ENCODE results near the gene ASB3.
"Not testable (repeated sequence)": the region's sequence is repeated elsewhere in the genome, so short reads cannot be mapped to it uniquely, and the experiment has no call there.

ASB3 gene

DNA sequence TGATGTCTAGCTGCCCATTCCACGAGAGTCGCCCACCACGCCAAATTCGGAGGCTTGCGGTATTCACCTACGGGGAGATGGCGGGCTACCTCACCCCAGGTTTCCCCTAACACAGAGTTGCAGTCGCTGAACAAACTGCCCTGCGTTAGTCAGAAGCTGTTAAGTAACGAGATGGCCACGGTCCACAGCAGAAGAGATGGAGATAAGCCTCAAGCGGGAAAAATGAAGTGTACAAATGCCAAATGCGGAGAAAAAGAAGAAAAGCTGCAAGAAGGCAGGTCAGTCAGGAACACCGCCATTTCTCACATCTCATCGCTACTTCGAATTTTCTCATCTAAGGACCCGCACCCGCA, 425 bp downstream of the ASB3 start:
- no peak for DNase-seq (ENCODE audit: low read depth in 2 of 2, low spot score in 1 of 2)

DNA sequence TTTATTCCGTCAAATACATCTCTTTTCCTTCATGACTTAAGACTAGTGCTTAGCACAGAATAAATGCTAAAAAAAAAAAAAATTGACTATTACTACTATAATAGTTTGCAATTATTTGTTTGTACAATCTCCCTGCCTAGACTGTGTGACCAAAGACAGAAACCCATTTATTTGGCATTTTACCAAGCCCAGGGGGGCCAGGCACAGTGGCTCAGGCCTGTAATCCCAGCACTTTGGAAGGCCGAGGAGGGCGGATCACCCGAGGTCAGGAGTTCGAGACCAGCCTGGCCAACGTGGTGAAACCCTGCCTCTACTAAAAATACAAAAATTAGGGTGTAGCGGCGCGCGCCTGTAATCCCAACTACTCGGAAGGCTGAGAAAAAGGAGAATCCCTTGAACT, 1.4 kb downstream of the ASB3 start:
- DNase-seq (ENCODE audit: low read depth in 2 of 2, low spot score in 1 of 2): no peak

DNA sequence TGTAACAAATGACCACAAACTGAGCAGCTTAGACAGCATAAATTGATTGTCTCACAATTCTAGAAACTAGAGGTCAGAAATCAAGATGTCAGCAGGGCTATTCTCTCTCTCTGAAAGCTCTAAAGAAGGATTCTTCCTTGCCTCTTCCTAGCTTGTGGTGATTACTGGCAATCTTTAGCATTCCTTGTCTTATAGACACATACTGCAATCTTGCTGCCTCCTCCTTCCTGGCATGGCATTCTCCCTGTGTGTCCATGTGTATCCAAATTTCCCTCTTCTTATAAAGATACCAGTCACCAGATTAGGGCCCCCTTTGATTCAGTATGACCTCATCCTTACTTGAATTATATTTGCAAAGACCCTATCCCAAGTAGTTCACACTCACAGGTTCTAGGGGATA, 2.3 kb downstream of the ASB3 start:
- no peak for DNase-seq (ENCODE audit: low read depth in 2 of 2, low spot score in 1 of 2)

DNA sequence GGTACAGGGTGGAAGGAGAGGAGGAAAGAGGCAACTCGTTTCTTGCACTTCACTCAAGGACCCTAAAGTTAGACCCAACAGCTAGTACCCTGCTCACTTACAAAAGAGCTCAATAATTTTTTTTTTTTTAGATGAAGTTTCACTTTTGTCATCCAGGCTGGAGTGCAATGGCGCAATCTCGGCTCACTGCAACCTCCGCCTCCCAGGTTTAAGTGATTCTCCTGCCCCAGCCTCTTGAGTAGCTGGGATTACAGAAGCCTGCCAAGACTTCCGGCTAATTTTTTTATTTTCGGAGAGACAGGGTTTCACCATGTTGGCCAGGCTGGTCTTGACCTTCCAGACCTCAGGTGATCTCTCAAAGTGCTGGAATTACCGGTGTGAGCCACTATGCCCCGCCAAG, 4.1 kb downstream of the ASB3 start:
- no peak for DNase-seq (ENCODE audit: low read depth in 2 of 2, low spot score in 1 of 2)

DNA sequence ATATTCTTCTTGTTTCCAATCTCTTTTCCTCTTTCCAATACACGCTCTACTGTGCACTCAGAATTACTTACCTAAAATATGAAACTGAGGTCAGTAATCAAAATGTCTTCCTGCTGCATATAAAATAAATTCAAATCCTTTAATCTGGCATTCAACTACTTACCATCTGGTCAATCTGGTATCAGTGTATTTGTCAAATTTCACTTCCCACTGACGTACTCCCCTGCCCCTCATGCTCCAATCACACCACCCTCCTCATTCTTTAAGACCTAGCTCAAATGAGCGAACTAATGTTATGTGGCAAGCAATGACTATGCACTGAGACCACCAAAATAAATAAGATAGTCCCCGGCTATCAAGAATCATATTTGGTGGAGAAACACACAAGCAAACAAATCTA, 6.7 kb downstream of the ASB3 start:
- no peak for DNase-seq (ENCODE audit: low read depth in 2 of 2, low spot score in 1 of 2)

DNA sequence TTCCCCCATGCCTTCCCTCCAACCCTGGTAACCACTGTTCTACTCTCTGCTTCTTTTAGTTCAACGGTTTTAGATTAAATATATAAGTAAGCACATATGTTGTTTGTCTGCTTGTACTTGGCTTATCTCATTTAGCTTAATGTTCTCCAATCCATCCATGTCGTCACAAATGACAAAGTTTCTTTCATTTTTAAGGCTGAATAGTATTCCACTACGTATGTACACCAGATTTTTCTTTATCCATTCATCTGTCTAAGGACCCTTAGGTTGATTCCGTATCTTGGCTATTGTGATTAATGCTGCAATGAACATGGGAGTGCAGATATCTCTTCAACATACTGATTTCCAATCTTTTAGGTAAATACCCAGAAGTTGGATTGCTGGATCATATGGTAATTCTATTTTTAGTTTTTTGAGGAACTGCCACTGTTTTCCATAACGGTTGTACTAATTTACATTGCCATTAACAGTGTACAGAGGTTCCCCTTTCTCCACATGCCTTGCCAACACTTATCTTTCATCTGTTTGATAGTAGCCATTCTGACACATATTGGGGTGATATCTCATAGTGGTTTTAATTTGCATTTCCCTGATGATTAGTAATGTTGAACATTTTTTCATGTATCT, 8.1 kb downstream of the ASB3 start:
- DNase-seq (ENCODE audit: low read depth in 2 of 2, low spot score in 1 of 2): no peak

DNA sequence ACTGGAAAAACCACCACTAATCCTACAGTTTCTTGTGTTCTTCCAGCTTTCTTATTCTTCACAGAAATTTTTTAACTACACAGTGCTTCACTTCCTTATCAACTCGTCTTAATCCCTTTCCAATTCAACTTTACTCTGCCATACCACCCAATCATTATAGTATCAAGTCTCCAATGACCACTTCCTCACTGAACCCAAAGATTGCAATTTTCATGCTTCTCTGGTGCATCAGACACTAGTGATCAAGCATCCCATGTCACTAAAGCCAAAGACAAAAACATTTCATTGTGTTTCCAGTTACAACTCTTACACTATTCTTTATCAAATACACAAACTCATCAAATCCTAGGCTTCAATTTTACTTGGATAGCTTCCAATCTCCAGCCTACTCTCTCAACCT, 9.6 kb downstream of the ASB3 start:
- DNase-seq (ENCODE audit: low read depth in 2 of 2, low spot score in 1 of 2): no peak

DNA sequence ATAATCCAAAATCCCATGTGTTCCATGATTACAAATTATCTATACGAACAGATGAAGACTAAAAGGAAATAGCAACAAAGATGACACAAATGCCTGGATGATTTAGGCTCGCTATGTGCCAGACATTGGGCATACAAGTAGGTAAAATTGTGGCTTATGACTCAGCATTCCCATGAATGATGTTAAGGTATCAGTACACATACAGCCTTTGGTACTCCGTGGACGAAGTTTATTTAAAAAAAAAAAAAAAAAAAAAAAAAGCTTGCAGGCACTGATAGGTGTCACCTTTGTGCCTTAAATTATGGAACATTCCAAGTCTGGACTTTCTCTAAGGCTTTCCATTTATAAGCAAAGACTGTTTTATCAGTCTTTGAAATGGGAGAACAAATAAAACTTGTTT, 16.5 kb downstream of the ASB3 start:
- DNase-seq (ENCODE audit: low read depth in 2 of 2, low spot score in 1 of 2): no peak

DNA sequence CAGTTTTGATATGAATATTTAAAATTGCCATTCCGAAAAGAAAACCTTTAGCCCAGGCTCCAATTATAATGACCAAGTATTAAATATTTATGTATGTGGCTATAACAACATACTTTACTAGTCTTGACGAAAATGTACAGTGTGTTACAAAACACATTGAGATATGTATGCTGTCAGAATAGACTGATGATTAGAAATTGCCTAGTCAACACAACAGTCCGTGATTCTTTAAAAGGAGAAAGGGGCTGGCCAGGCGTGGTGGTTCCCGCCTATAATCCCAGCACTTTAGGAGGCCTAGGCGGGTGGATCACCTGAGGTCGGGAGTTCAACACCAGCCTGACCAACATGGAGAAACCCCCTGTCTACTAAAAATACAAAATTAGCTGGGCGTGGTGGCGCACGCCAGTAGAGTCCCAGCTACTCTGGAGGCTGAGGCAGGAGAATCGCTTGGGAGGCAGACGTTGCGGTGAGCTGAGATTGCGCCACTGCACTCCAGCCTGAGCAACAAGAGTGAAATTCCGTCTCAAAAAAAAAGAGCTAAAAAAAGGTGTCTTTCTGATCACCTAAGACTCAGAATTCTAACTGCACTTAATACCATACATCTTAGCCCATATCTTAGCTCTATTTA, 17.3 kb downstream of the ASB3 start:
- DNase-seq (ENCODE audit: low read depth in 2 of 2, low spot score in 1 of 2): no peak

DNA sequence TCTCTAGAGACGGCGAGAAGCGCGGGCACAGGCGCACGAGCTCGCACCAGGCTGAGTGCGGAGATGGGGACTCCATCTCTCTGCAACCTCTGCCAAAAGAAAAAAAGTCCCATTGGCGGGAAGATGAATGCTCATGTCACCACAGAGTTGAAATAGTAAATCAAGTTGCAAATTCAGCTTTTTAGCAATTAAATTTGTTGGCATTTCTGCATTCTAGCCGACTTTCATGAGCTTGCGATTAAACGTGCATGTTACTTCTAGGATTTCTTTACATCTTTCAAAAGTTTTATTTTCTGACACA, 18.6 kb downstream of the ASB3 start:
- no peak for DNase-seq (ENCODE audit: low read depth in 2 of 2, low spot score in 1 of 2)

DNA sequence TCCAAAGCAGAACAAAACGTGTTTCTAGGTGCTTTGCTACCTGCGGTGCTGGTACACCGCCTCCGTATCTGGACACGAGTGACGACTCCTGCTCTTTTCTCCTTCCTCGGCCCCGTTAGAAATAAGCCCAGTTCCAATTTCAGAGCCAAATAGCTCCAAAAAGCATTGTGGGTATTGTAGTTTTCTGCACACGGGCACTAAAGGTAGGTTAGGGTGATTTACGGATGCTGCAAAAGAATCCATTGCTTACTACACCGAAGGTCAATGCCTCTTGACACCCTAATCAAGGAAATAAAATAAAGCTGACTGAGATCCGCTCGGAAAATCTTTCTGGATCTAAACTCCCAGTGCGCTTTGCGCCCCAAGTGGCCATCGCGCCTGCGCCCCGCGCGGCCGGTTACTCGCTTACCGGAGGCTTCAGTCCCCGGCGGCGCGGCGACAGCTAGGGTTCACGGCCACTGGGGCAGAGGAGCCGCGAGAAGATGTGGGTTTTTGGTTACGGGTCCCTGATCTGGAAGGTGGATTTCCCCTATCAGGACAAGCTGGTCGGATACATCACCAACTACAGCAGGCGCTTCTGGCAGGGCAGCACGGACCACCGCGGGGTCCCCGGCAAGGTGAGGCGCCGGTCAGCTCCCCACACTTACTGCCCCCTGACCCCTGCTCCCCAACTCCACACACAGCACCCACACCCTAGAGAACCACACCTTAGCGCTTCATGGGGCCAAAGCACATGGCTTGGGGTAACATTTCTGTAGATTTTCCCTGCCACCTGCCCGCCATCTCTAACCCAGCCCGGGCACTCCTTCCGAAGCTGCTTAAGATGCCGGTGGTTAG, 19.1 kb downstream of the ASB3 start, which contains the start of gene CHAC2:
Gene CHAC2, plus strand, starts transcription at position 400 of the 837 bp plus-strand sequence. Its CDS starts 83 bp downstream, at position 483.
- peak; percentile 57 for DNase-seq (ENCODE audit: low read depth in 2 of 2, low spot score in 1 of 2)

DNA sequence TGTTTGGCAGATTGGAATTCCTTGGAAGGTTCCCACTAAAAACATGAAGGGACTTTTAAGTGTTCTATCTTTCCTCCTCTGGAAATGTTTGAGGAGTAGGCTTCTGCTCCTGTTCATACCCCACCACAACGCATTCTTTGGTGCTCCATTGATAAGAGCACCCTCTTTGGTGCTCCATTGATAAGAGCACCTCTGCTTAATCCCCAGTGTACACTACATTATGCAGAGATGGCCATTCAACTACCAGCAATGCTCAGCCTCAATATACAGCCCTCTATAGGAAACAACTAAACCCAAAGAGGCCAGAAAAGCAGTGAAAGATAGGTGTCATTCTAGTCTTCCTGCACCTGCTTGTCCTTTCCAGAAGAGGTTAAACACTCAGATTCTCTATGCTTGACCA, 21.0 kb downstream of the ASB3 start:
- no peak for DNase-seq (ENCODE audit: low read depth in 2 of 2, low spot score in 1 of 2)

DNA sequence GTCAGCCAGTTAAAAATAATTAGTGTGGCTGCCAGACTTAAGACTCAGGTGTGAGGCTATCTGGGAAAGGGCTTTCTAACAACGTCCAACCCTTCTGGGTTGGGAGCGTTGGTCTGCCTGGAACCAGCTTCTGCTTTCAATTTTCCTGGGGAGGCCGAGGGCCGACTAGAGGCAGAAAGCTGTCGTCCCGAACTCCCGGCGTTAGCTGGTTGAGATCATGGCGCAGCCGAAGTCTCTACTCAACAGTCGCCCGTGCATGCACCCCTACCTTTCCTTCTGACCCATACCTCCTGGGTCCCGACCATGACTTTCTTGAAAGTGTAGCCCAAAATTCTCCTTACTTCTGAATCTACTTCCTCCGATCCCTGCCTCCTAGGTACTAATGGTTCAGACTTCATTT, 29.5 kb downstream of the ASB3 start:
- not testable (repeated sequence) for DNase-seq (ENCODE audit: low read depth in 2 of 2, low spot score in 1 of 2)

DNA sequence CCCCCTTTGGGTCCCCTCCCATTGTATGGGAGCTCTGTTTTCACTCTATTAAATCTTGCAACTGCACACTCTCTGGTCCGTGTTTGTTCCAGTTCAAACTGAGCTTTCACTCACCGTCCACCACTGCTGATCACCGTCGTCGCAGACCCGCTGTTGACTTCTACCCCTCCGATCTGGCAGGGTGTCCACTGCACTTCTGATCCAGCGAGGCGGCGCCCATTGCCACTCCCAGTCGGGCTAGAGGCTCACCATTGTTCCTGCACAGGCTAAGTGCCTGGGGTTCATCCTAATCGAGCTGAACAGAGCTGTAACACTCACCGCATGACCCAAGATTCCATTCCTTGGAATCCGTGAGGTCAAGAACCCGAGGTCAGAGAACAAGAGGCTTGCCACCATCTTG, 30.1 kb downstream of the ASB3 start:
- DNase-seq (ENCODE audit: low read depth in 2 of 2, low spot score in 1 of 2): no peak

DNA sequence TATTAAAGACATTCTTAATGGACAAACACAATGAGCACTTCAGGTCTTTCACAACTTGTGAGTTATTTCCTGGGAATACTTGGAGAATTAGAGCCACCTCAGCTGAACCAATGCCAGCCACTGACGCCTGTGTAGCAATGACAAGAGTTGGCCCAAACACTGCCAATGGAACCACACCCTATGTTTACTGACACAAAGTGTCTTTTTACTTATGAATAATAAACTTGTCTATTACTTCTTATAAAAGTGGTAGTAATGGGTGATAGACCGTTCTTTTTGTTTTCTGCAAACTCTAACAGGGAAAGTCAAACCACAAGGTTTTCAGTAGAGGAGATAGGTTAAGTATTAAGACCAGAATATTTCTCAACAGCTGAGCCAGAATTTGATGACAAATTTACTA, 31.6 kb downstream of the ASB3 start:
- DNase-seq (ENCODE audit: low read depth in 2 of 2, low spot score in 1 of 2): no peak

DNA sequence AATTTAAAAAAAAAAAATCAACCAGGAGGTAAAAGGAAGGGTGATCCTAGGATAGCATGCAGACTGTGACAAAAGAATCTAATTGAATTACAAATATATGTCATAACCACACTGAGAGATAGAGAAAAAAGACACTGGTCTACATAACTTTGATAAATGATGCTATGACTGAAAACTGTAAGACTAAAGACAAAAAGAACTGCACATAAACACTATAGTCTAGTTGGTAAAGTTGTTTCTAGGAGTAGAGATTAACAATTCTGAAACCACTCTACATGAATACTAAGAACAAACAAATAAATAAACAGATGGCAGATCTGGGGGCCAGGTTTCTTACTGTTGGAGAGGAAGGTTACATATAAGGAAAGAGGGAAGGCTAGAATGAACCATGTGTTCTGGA, 33.7 kb downstream of the ASB3 start:
- DNase-seq (ENCODE audit: low read depth in 2 of 2, low spot score in 1 of 2): no peak

DNA sequence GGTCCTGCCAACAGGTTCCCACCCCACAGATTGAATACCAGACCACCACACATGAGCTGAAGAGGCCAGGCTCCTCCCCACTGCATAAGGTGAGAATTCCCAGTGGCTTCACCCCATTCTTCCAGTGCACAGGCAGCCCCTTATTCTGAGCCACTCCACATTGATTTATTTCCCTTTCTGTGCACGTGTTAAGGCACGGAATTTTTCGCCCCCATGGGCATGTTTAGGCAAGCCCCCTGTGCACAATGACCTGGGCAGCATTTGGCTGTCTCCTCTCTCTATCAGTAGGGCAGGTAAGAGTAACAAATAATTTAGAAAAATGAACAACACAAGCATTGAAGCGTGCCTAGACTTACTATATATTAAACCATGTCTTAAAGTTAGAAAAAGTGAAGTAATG, 34.4 kb downstream of the ASB3 start:
- DNase-seq (ENCODE audit: low read depth in 2 of 2, low spot score in 1 of 2): no peak

DNA sequence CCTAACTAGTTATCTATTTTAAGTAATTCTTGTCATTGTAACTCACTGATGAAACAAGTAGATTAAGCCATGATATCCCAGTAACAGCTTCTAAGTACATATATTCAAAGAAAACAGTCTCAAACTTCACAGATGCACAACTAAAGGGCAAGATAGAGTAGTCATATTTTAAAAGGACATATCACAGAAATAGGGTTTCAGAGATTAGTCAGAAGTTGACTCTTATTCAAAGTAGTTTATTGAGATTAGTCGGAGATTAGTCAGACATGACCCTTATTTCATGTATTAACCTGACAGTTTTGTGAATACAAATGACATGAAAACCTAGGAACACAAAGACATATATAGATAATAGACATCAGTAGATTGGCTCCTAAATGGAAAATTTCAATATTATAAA, 35.0 kb downstream of the ASB3 start:
- DNase-seq (ENCODE audit: low read depth in 2 of 2, low spot score in 1 of 2): no peak

DNA sequence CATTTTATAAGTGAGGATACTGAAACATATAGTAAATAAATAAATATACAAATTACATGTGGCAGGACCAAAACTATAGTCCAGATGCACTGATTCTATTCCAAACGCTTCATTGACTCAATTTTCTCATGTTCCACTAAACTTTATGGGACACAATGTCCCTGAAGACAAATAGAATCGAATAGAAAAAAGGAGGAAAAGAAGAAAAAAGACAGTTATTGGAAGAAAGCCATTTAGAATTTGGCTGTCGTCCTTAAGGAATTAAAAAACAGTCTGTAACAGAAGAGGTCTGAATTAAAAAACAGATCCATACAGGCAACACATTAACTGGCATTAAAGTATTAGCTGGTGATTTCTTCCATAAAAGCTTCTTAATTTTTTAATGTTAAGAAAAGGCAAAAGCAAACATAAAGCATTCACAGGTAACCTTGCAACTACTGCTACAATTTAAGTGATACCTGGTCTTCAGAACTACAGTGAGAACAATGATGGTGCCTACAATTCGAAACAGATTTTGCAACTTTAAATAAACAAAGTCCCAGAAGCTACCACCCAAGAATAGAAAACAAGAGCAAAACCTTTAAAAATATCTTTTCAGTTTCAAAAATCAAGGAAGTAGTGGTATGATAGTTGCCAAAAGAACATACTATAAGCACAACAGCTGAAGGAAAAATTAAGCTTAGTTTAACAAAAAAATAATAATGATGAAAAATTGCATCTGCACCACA, 36.5 kb downstream of the ASB3 start:
- DNase-seq (ENCODE audit: low read depth in 2 of 2, low spot score in 1 of 2): no peak

DNA sequence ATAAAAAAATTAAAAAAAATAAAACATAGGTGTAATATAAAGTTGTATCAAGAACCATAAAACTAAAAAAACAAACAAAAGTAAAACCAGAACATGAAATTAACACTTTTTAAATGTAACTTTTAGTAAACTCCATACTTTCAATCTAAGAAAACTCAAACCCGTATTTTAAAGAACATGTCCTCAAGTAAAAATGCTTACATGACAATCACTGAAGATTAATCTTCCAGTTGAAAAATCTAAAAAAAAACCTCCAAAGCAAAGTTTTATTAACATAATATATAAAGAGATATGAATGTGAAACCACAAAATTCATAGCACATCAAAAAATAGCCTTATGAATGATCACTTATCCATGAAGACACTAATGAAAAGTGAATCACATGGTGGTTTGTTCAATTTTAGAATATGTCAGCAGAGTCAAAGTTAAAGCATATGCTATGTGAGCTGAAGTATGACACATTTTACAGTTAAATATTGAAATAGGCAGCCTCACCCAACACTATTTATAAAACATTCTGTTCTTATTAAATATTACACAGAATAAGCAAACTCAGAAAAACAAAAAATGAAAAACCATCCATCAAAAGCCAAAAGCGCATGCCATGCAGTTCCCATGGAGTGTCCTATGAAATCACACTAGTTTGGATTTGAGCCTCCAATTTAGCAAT, 42.2 kb downstream of the ASB3 start:
- DNase-seq (ENCODE audit: low read depth in 2 of 2, low spot score in 1 of 2): no peak

DNA sequence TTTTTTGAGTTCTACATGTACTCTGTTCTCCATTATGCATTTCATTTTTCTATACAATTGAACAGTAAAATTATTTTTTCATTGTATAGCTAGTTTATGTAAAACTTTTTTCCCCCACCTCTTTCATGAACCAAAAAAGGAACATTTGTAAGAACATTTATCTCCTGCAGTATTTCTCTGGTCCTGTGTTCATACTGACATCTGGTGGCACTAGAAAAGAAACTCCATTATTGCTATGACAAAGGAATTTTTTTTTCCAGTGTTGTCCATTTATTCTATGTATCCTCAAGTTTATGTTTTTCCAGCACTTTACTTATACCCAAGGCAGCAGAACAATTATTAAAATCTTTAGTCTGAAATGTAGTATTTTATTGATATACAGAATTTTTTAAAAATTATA, 46.6 kb downstream of the ASB3 start:
- DNase-seq (ENCODE audit: low read depth in 2 of 2, low spot score in 1 of 2): no peak
